ENCODE data around the gene EVA1B. TPM values are rescaled to one million over a fixed set of nuclear protein-coding genes. Genes with fewer than 3 reads are reported as not detected.

The EVA1B gene
- total and polyA plus RNA-seq, 2 of the 4 experiments (the other 2 are of a cell fraction) = 49.8 to 64.6 TPM

DNA sequence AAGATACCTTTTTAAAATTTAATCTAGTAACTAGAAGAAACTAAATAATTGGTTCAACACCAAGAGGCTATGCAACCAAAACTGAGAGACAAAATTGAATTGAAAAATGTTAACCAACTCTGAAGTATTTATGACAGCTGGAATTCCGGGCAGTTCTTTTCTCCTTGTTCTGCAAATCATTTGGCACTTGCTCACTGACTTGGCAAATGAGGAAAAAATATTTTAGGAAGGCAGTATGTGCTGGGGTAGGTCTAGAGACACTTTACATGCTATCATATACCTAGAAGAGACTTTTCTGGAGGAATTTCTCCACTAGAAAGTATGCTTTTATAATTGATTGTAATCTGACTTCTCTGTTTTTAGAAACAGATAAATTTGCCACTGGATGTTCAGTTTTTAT lies 39.4 kb downstream of the EVA1B start:
- H4K91ac ChIP-seq (ENCODE audit: insufficient read depth, low read depth, low read length) = no peak overlapping the region
- ChIA-PET CTCF (interaction anchor here (2.3 kb wide), 1 partner anchor 134 kb away, joined by 15 read pairs; the partner anchor contains the start of gene TRAPPC3), POLR2A (ENCODE audit: unreplicated experiment) (no interaction called here)
- intact Hi-C loops (cut with micrococcal nuclease) (loop anchor here (2.0 kb wide), 1 partner anchor 59 kb away; the partner anchor contains the start of gene THRAP3), dilution Hi-C loops (cut with HindIII; ENCODE audit: low sequenced_read_pairs, unreplicated experiment) (no loop called here), in situ Hi-C loops (cut with MboI; ENCODE audit: low sequenced_read_pairs) (no loop called here)
- no TSS peak for BruUV-seq (replicated peaks)
- no peak overlapping the region for H3K4me3 ChIP-seq (ENCODE audit: insufficient read depth, low read depth, low read length)
- no peak overlapping the region for H3K18ac ChIP-seq (ENCODE audit: low read depth, low read length)
- H3K56ac ChIP-seq (ENCODE audit: extremely low read depth, insufficient read depth, low read length) = no peak overlapping the region
- H3K9me1 ChIP-seq (ENCODE audit: insufficient read depth, low read length) = no peaks in the 10 kb centered on the region
- peaks cover 35% of the 10 kb centered on the region for H4K20me1 ChIP-seq (ENCODE audit: insufficient read depth, low read length)
- H3K4me2 ChIP-seq (ENCODE audit: low read depth, low read length) = no peak overlapping the region
- H4K5ac ChIP-seq (ENCODE audit: low read depth, low read length) = no peak overlapping the region
- H2BK15ac ChIP-seq (ENCODE audit: low read depth, low read length) = no peak overlapping the region
- no peak overlapping the region for H4K8ac ChIP-seq (ENCODE audit: low read depth in 2 of 2, low read length in 2 of 2)
- no peaks in the 10 kb centered on the region for H3K27me3 ChIP-seq (ENCODE audit: control insufficient read depth, insufficient read depth, low read length)
- WGBS, 2 experiments (ENCODE audit: extremely low coverage in 2 of 2, insufficient read length in 1 of 2) = no CpG with 5 or more reads among the region's 1 CpG
- no peak overlapping the region for H2BK20ac ChIP-seq (ENCODE audit: low read depth, low read length)
- H3K79me1 ChIP-seq (ENCODE audit: low read depth in 1 of 2, low read length in 2 of 2) = peaks cover 21 to 37% of the 10 kb centered on the region in 2 experiments
- no peak overlapping the region for H3K14ac ChIP-seq (replicated peaks; ENCODE audit: low read depth, low read length)
- peaks cover 24% of the 10 kb centered on the region for H3K36me3 ChIP-seq (ENCODE audit: control insufficient read depth, insufficient read depth, low read length)
- no peaks in the 10 kb centered on the region for H3K9me3 ChIP-seq (ENCODE audit: control insufficient read depth, insufficient read depth, low read length)
- ATAC-seq (ENCODE audit: low read depth) (no peak), DNase-seq (no peak)
- no peak overlapping the region for H2BK120ac ChIP-seq (ENCODE audit: low read depth, low read length)
- no peak overlapping the region for H3K9ac ChIP-seq (ENCODE audit: low read depth, low read length)
- H2AFZ ChIP-seq (replicated peaks; ENCODE audit: low read length, poor library complexity) = no peak overlapping the region
- peaks cover 2% of the 10 kb centered on the region; the same call in 1 of the 2 replicates for H3K4me1 ChIP-seq (ENCODE audit: control insufficient read depth, insufficient read depth, low read length)
- no peak overlapping the region for H3K27ac ChIP-seq (ENCODE audit: insufficient read depth, low read length)
- H3K4ac ChIP-seq (ENCODE audit: low read depth, low read length) = no peak overlapping the region
- TF ChIP-seq CHD1 (IDR thresholded peaks at IDR 0.05; ENCODE audit: low read depth, low read length) (no peak), BHLHE40 (IDR thresholded peaks at IDR 0.05; ENCODE audit: low read depth, low read length) (no peak), MAFK (IDR thresholded peaks at IDR 0.05; ENCODE audit: low read depth, low read length) (no peak), MAZ (IDR thresholded peaks at IDR 0.05; ENCODE audit: borderline replicate concordance, low read depth, low read length) (no peak), POLR2A (IDR thresholded peaks at IDR 0.05; ENCODE audit: low read depth, low read length) (no peak), SMC3 (IDR thresholded peaks at IDR 0.05; ENCODE audit: low read depth, low read length) (no peak), RCOR1 (IDR thresholded peaks at IDR 0.05; ENCODE audit: insufficient replicate concordance, low read length) (no peak), NFE2L2 (IDR thresholded peaks at IDR 0.05; ENCODE audit: low read depth, low read length) (no peak)
- TF ChIP-seq, protein P1, sequence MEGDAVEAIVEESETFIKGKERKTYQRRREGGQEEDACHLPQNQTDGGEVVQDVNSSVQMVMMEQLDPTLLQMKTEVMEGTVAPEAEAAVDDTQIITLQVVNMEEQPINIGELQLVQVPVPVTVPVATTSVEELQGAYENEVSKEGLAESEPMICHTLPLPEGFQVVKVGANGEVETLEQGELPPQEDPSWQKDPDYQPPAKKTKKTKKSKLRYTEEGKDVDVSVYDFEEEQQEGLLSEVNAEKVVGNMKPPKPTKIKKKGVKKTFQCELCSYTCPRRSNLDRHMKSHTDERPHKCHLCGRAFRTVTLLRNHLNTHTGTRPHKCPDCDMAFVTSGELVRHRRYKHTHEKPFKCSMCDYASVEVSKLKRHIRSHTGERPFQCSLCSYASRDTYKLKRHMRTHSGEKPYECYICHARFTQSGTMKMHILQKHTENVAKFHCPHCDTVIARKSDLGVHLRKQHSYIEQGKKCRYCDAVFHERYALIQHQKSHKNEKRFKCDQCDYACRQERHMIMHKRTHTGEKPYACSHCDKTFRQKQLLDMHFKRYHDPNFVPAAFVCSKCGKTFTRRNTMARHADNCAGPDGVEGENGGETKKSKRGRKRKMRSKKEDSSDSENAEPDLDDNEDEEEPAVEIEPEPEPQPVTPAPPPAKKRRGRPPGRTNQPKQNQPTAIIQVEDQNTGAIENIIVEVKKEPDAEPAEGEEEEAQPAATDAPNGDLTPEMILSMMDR (conservative IDR thresholded peaks at IDR 0.05; ENCODE audit: low read depth, low read length) = no peak
- H2AK5ac ChIP-seq (ENCODE audit: low read depth, low read length) = no peak overlapping the region
- no peak overlapping the region for H2AK9ac ChIP-seq (replicated peaks; ENCODE audit: low read depth, low read length, poor library complexity)
- H2BK5ac ChIP-seq (ENCODE audit: low read depth, low read length, poor library complexity, severe bottlenecking) = no peak overlapping the region
- no peak overlapping the region for H3K23ac ChIP-seq (ENCODE audit: low read depth, low read length)

Measured in IMR-90 (cell line).